GM19395 (cell line): Measurements from ENCODE around the gene MTMR2.
A peak's percentile ranks its signal among the peaks of the same experiment; 100 is the strongest.

Experiments
- ATAC-seq: cut with Tn5 transposase; IDR thresholded peaks from one replicate; pipeline ENCODE4 v1.9.1; 2021; ENCODE audit warnings: mild to moderate bottlenecking, moderate library complexity; ENCODE audit not compliant: unreplicated experiment

The MTMR2 gene

GRCh38 chr11:95788921-95789505 is 134.9 kb downstream of the MTMR2 start:
- peak; percentile 6 for ATAC-seq
